Measurements from ENCODE around the gene CNKSR1.
A peak's percentile ranks its signal among the peaks of the same experiment; 100 is the strongest.

CNKSR1 gene

GRCh38 chr1:26170472-26170821 lies 6.8 kb upstream of the CNKSR1 start:
- H3K27me3 ChIP-seq (ENCODE audit: control insufficient read depth, insufficient read depth, low read length): peaks cover 13% of the 10 kb centered on the region
- H3K9ac ChIP-seq (ENCODE audit: low read length): peak overlapping the region; percentile 76
- peaks cover 11% of the 10 kb centered on the region for H3K4me1 ChIP-seq (ENCODE audit: control insufficient read depth, low read depth, low read length)
- no peaks in the 10 kb centered on the region for H3K36me3 ChIP-seq (ENCODE audit: control insufficient read depth, low read depth, low read length)
- peak overlapping the region; percentile 79 for H3K4me3 ChIP-seq (ENCODE audit: low read length)
- no peak overlapping the region for H3K27ac ChIP-seq (ENCODE audit: low read length)
- no peaks in the 10 kb centered on the region for H3K9me3 ChIP-seq (ENCODE audit: control insufficient read depth, low read depth, low read length)

- Histone ChIP-seq H3K27me3 (ENCODE audit: control insufficient read depth, insufficient read depth, low read length) (peaks cover 4% of the 10 kb centered on the region), H3K9me3 (ENCODE audit: control insufficient read depth, low read depth, low read length) (no peaks in the 10 kb centered on the region), H3K36me3 (ENCODE audit: control insufficient read depth, low read depth, low read length) (no peaks in the 10 kb centered on the region), H3K9ac (ENCODE audit: low read length) (peak within 1 kb of the TSS; percentile 76), H3K4me1 (ENCODE audit: control insufficient read depth, low read depth, low read length) (peaks cover 10% of the 10 kb centered on the region), H3K4me3 (ENCODE audit: low read length) (peak within 1 kb of the TSS; percentile 79), H3K27ac (ENCODE audit: low read length) (no peak within 1 kb of the TSS)
Measured at GRCh38 chr1:26171084-26172072, 5.9 kb upstream of the CNKSR1 start, which contains the start of gene ZNF593OS. ZNF593OS (minus strand) TSS chr1:26171832; CDS start chr1:26171661, 171 bp downstream.

GRCh38 chr1:26175346-26175745 lies 1.9 kb upstream of the CNKSR1 start:
- Histone ChIP-seq H3K27ac (ENCODE audit: low read length) (no peak overlapping the region), H3K36me3 (ENCODE audit: control insufficient read depth, low read depth, low read length) (no peaks in the 10 kb centered on the region), H3K9ac (ENCODE audit: low read length) (no peak overlapping the region), H3K27me3 (ENCODE audit: control insufficient read depth, insufficient read depth, low read length) (no peaks in the 10 kb centered on the region), H3K4me1 (ENCODE audit: control insufficient read depth, low read depth, low read length) (peaks cover 2% of the 10 kb centered on the region), H3K9me3 (ENCODE audit: control insufficient read depth, low read depth, low read length) (no peaks in the 10 kb centered on the region), H3K4me3 (ENCODE audit: low read length) (no peak overlapping the region)

GRCh38 chr1:26180010-26180506 lies 2.8 kb downstream of the CNKSR1 start:
- no peak overlapping the region for H3K27ac ChIP-seq (ENCODE audit: low read length)
- H3K4me3 ChIP-seq (ENCODE audit: low read length): no peak overlapping the region
- no peaks in the 10 kb centered on the region for H3K9me3 ChIP-seq (ENCODE audit: control insufficient read depth, low read depth, low read length)
- H3K4me1 ChIP-seq (ENCODE audit: control insufficient read depth, low read depth, low read length): no peaks in the 10 kb centered on the region
- no peaks in the 10 kb centered on the region for H3K27me3 ChIP-seq (ENCODE audit: control insufficient read depth, insufficient read depth, low read length)
- H3K9ac ChIP-seq (ENCODE audit: low read length): no peak overlapping the region
- no peaks in the 10 kb centered on the region for H3K36me3 ChIP-seq (ENCODE audit: control insufficient read depth, low read depth, low read length)

GRCh38 chr1:26181586-26182382 lies 4.5 kb downstream of the CNKSR1 start:
- Histone ChIP-seq H3K27ac (ENCODE audit: low read length) (no peak overlapping the region), H3K36me3 (ENCODE audit: control insufficient read depth, low read depth, low read length) (no peaks in the 10 kb centered on the region), H3K4me3 (ENCODE audit: low read length) (no peak overlapping the region), H3K9ac (ENCODE audit: low read length) (no peak overlapping the region), H3K9me3 (ENCODE audit: control insufficient read depth, low read depth, low read length) (no peaks in the 10 kb centered on the region), H3K27me3 (ENCODE audit: control insufficient read depth, insufficient read depth, low read length) (no peaks in the 10 kb centered on the region), H3K4me1 (ENCODE audit: control insufficient read depth, low read depth, low read length) (no peaks in the 10 kb centered on the region)

- Histone ChIP-seq H3K9ac (ENCODE audit: low read length) (no peak overlapping the region), H3K27me3 (ENCODE audit: control insufficient read depth, insufficient read depth, low read length) (no peaks in the 10 kb centered on the region), H3K9me3 (ENCODE audit: control insufficient read depth, low read depth, low read length) (no peaks in the 10 kb centered on the region), H3K27ac (ENCODE audit: low read length) (no peak overlapping the region), H3K36me3 (ENCODE audit: control insufficient read depth, low read depth, low read length) (no peaks in the 10 kb centered on the region), H3K4me1 (ENCODE audit: control insufficient read depth, low read depth, low read length) (no peaks in the 10 kb centered on the region), H3K4me3 (ENCODE audit: low read length) (no peak overlapping the region)
Measured at GRCh38 chr1:26182383-26182696, 5.0 kb downstream of the CNKSR1 start.

GRCh38 chr1:26184086-26184485 lies 6.8 kb downstream of the CNKSR1 start:
- no peak overlapping the region for H3K4me3 ChIP-seq (ENCODE audit: low read length)
- H3K27ac ChIP-seq (ENCODE audit: low read length): no peak overlapping the region
- H3K9me3 ChIP-seq (ENCODE audit: control insufficient read depth, low read depth, low read length): no peaks in the 10 kb centered on the region
- no peak overlapping the region for H3K9ac ChIP-seq (ENCODE audit: low read length)
- no peaks in the 10 kb centered on the region for H3K36me3 ChIP-seq (ENCODE audit: control insufficient read depth, low read depth, low read length)
- no peaks in the 10 kb centered on the region for H3K4me1 ChIP-seq (ENCODE audit: control insufficient read depth, low read depth, low read length)
- H3K27me3 ChIP-seq (ENCODE audit: control insufficient read depth, insufficient read depth, low read length): no peaks in the 10 kb centered on the region

- Histone ChIP-seq H3K36me3 (ENCODE audit: control insufficient read depth, low read depth, low read length) (peaks cover 4% of the 10 kb centered on the region), H3K4me1 (ENCODE audit: control insufficient read depth, low read depth, low read length) (peaks cover 1% of the 10 kb centered on the region), H3K27ac (ENCODE audit: low read length) (no peak overlapping the region), H3K4me3 (ENCODE audit: low read length) (no peak overlapping the region), H3K27me3 (ENCODE audit: control insufficient read depth, insufficient read depth, low read length) (no peaks in the 10 kb centered on the region), H3K9ac (ENCODE audit: low read length) (no peak overlapping the region), H3K9me3 (ENCODE audit: control insufficient read depth, low read depth, low read length) (no peaks in the 10 kb centered on the region)
Measured at GRCh38 chr1:26184883-26185282, 7.6 kb downstream of the CNKSR1 start.

- Histone ChIP-seq H3K4me1 (ENCODE audit: control insufficient read depth, low read depth, low read length) (peaks cover 12% of the 10 kb centered on the region), H3K9me3 (ENCODE audit: control insufficient read depth, low read depth, low read length) (no peaks in the 10 kb centered on the region), H3K4me3 (ENCODE audit: low read length) (no peak overlapping the region), H3K27me3 (ENCODE audit: control insufficient read depth, insufficient read depth, low read length) (no peaks in the 10 kb centered on the region), H3K27ac (ENCODE audit: low read length) (no peak overlapping the region), H3K36me3 (ENCODE audit: control insufficient read depth, low read depth, low read length) (peaks cover 4% of the 10 kb centered on the region), H3K9ac (ENCODE audit: low read length) (no peak overlapping the region)
Measured at GRCh38 chr1:26187882-26188281, 10.6 kb downstream of the CNKSR1 start.

GRCh38 chr1:26188477-26188876 lies 11.2 kb downstream of the CNKSR1 start:
- no peak overlapping the region for H3K4me3 ChIP-seq (ENCODE audit: low read length)
- no peaks in the 10 kb centered on the region for H3K9me3 ChIP-seq (ENCODE audit: control insufficient read depth, low read depth, low read length)
- peaks cover 12% of the 10 kb centered on the region for H3K4me1 ChIP-seq (ENCODE audit: control insufficient read depth, low read depth, low read length)
- H3K27me3 ChIP-seq (ENCODE audit: control insufficient read depth, insufficient read depth, low read length): no peaks in the 10 kb centered on the region
- H3K27ac ChIP-seq (ENCODE audit: low read length): no peak overlapping the region
- H3K9ac ChIP-seq (ENCODE audit: low read length): no peak overlapping the region
- H3K36me3 ChIP-seq (ENCODE audit: control insufficient read depth, low read depth, low read length): peaks cover 4% of the 10 kb centered on the region

- peaks cover 4% of the 10 kb centered on the region for H3K36me3 ChIP-seq (ENCODE audit: control insufficient read depth, low read depth, low read length)
- no peak overlapping the region for H3K27ac ChIP-seq (ENCODE audit: low read length)
- peaks cover 12% of the 10 kb centered on the region for H3K4me1 ChIP-seq (ENCODE audit: control insufficient read depth, low read depth, low read length)
- no peaks in the 10 kb centered on the region for H3K27me3 ChIP-seq (ENCODE audit: control insufficient read depth, insufficient read depth, low read length)
- no peak overlapping the region for H3K4me3 ChIP-seq (ENCODE audit: low read length)
- H3K9ac ChIP-seq (ENCODE audit: low read length): no peak overlapping the region
- H3K9me3 ChIP-seq (ENCODE audit: control insufficient read depth, low read depth, low read length): no peaks in the 10 kb centered on the region
Measured at GRCh38 chr1:26189331-26189730, 12.0 kb downstream of the CNKSR1 start.

All from iPS-18a (cell line).